VCaP (cell line): ENCODE data around the gene NMNAT3.

ENCODE experiments used
- H3K27ac ChIP-seq: fragments of 450-650 bp; 2 replicates; pipeline ENCODE4 v1.5.1; 2017
- CTCF ChIP-seq: fragments of 450-650 bp; conservative IDR thresholded peaks from 2 replicates; pipeline ENCODE4 v1.5.1; 2017; ENCODE audit warnings: mild to moderate bottlenecking, moderate library complexity

Gene NMNAT3

GRCh38 chr3:139554628-139555027 is 123.1 kb downstream of the NMNAT3 start:
- no peak for TF ChIP-seq CTCF
- H3K27ac ChIP-seq, result peak overlapping the region; percentile 41; the same call in 1 of the 2 replicates

GRCh38 chr3:139552632-139553365 is 125.0 kb downstream of the NMNAT3 start:
- TF ChIP-seq CTCF, result no peak; the same call in 1 of the 2 replicates
- H3K27ac ChIP-seq, result no peak overlapping the region

GRCh38 chr3:139548801-139549200 is 129.0 kb downstream of the NMNAT3 start:
- no peak overlapping the region for H3K27ac ChIP-seq
- no peak for TF ChIP-seq CTCF

- no peak for TF ChIP-seq CTCF
- no peak overlapping the region for H3K27ac ChIP-seq
Observed at GRCh38 chr3:139547666-139548065, 130.1 kb downstream of the NMNAT3 start.

GRCh38 chr3:139546772-139547171 is 131.0 kb downstream of the NMNAT3 start:
- no peak overlapping the region for H3K27ac ChIP-seq
- no peak for TF ChIP-seq CTCF

- no peak for TF ChIP-seq CTCF
- H3K27ac ChIP-seq, result no peak overlapping the region
Observed at GRCh38 chr3:139541532-139542288, 136.1 kb downstream of the NMNAT3 start.

GRCh38 chr3:139540651-139541531 is 136.9 kb downstream of the NMNAT3 start:
- no peak overlapping the region for H3K27ac ChIP-seq
- TF ChIP-seq CTCF, result no peak
